A549 (cell line): ENCODE results near the gene NTRK2. TPM values are rescaled to one million over a fixed set of nuclear protein-coding genes. Genes with fewer than 3 reads are reported as not detected.

Experiments
- ATAC-seq, 2 experiments: fragments of 200-7000 bp in 1 of 2; fragments of >200 bp in 1 of 2; cut with Nextera tagmentation in 1 of 2; cut with Tn5 transposase in 1 of 2; 3 replicates each; pipeline versions ENCODE4 v1.8.0 to v1.9.1; 2018 to 2020; ENCODE audit warnings: mild to moderate bottlenecking in 1 of 2, moderate library complexity in 1 of 2
- CTCF ChIA-PET: fragments of 300-600 bp; sonication (Branson Sonifier 250); formaldehyde crosslinking; extraction: SDS; loops from one replicate; lab custom pipeline; 2021; ENCODE audit warnings: antibody characterized with exemption, inconsistent platforms; lab: Yijun Ruan, JAX
- POLR2A ChIA-PET: fragments of 350-600 bp; formaldehyde crosslinking; extraction: SDS; loops from one replicate; lab custom pipeline; 2021; ENCODE audit warnings: antibody characterized with exemption, inconsistent platforms; lab: Yijun Ruan, JAX
- DNase-seq, 2 experiments: peaks; one replicate each; pipeline versions ENCODE4 v3.0.0 to v3.0.0-alpha.2; 2011 to 2016; ENCODE audit warnings: low read depth in 1 of 2, low spot score in 1 of 2
- FAIRE-seq: peaks from 2 replicates; lab custom pipeline; 2011; peaks lifted over from hg19 to GRCh38; lab: Jason Lieb, UNC
- H3K27ac ChIP-seq, 2 experiments: fragments of >200 bp; sonication (Bioruptor Twin); formaldehyde crosslinking; 3 replicates each; pipeline ENCODE4 v1.5.1; 2016 to 2017
- H3K4me1 ChIP-seq: fragments of >200 bp; sonication (Bioruptor Twin); formaldehyde crosslinking; 3 replicates; pipeline ENCODE4 v1.6.1; 2016
- H3K4me2 ChIP-seq: fragments of >200 bp; sonication (Bioruptor Twin); formaldehyde crosslinking; 3 replicates; pipeline ENCODE4 v1.6.1; 2016
- H3K4me3 ChIP-seq: fragments of >200 bp; sonication (Bioruptor Twin); formaldehyde crosslinking; 3 replicates; pipeline ENCODE4 v1.5.1; 2016
- H3K9me3 ChIP-seq: fragments of >200 bp; sonication (Bioruptor Twin); formaldehyde crosslinking; 3 replicates; pipeline ENCODE4 v1.6.1; 2016
- CEBPB ChIP-seq, 2 experiments: fragments of >200 bp in 1 of 2; sonication (Bioruptor Twin) in 1 of 2; formaldehyde crosslinking in 1 of 2; IDR thresholded peaks; 2 replicates each; pipeline ENCODE4 v1.6.1; 2012 to 2016
- CHD2 ChIP-seq: fragments of 150-350 bp; IDR thresholded peaks from 2 replicates; pipeline ENCODE4 v1.6.1; 2014; ENCODE audit warnings: low read length; ENCODE audit not compliant: partially characterized antibody
- EHMT2 ChIP-seq: fragments of 200-600 bp; sonication (generic); IDR thresholded peaks from 2 replicates; pipeline ENCODE4 v1.6.1; 2016; ENCODE audit warnings: antibody characterized with exemption, low read depth, mild to moderate bottlenecking, moderate library complexity
- FOSL2 ChIP-seq, 2 experiments: fragments of 450-650 bp in 1 of 2; fragments of >200 bp in 1 of 2; sonication (Bioruptor Twin) in 1 of 2; formaldehyde crosslinking; IDR thresholded peaks; 2 replicates each; pipeline versions ENCODE4 v1.5.0 to v1.6.1; 2016 to 2020; ENCODE audit warnings: mild to moderate bottlenecking in 1 of 2, moderate library complexity in 1 of 2
- HOXB5 ChIP-seq: fragments of 250-450 bp; sonication (Bioruptor Pico); IDR thresholded peaks from 2 replicates; pipeline ENCODE4 v1.5.0; 2020; ENCODE audit warnings: mild to moderate bottlenecking, moderate library complexity
- MAFK ChIP-seq: fragments of 450-650 bp; IDR thresholded peaks from 2 replicates; pipeline ENCODE4 v1.6.1; 2014; ENCODE audit not compliant: partially characterized antibody
- MAZ ChIP-seq: fragments of 150-350 bp; IDR thresholded peaks from 2 replicates; pipeline ENCODE4 v1.6.1; 2014; ENCODE audit warnings: antibody characterized with exemption, low read depth, low read length, borderline replicate concordance
- NR3C1 ChIP-seq: fragments of >200 bp; sonication (Bioruptor Twin); formaldehyde crosslinking; IDR thresholded peaks from 3 replicates; pipeline ENCODE4 v1.6.1; 2017
- POLR2A ChIP-seq: IDR thresholded peaks from 2 replicates; pipeline ENCODE4 v1.6.1; 2012; ENCODE audit warnings: mild to moderate bottlenecking, low read length
- POLR2AphosphoS2 ChIP-seq: conservative IDR thresholded peaks from 2 replicates; pipeline ENCODE4 v1.6.1; 2012; ENCODE audit warnings: low read length, improper control_type of control experiment, inconsistent platforms
- RNF2 ChIP-seq: fragments of 200-600 bp; sonication (generic); IDR thresholded peaks from 2 replicates; pipeline ENCODE4 v1.6.1; 2016; ENCODE audit warnings: low read depth, mild to moderate bottlenecking, antibody characterized with exemption, moderate library complexity, borderline replicate concordance
- SMC3 ChIP-seq: fragments of >200 bp; sonication (Bioruptor Twin); formaldehyde crosslinking; IDR thresholded peaks from 3 replicates; pipeline ENCODE4 v1.6.1; 2018; ENCODE audit warnings: inconsistent platforms
- SREBF2 ChIP-seq: fragments of 450-650 bp; IDR thresholded peaks from 2 replicates; pipeline ENCODE4 v1.6.1; 2014; ENCODE audit warnings: mild to moderate bottlenecking, moderate library complexity
- TFCP2L1 ChIP-seq: fragments of 250-450 bp; sonication (Bioruptor Pico); IDR thresholded peaks from 2 replicates; pipeline ENCODE4 v1.5.0; 2021; ENCODE audit warnings: mild to moderate bottlenecking
- ZC3H11A ChIP-seq: fragments of 450-650 bp; IDR thresholded peaks from 2 replicates; pipeline ENCODE4 v1.6.1; 2014; ENCODE audit warnings: antibody characterized with exemption, mild to moderate bottlenecking
- polyA plus RNA-seq, 4 experiments: library from polyadenylated mRNA; depleted of rRNA in 3 of 4; stranded (reverse); fragments of >200 nt; fragmentation: RNase III in 1 of 4; extraction: RNeasy Plus Mini Kit Qiagen cat#74134 plus additional on column Dnase treatment in 1 of 4; gene quantifications; 2 replicates in 3 of 4; 3 replicates in 1 of 4; pipeline ENCODE4 v1.2.3, GENCODE V29; 2011 to 2017
- TF ChIP-seq, protein P1 (sequence below): fragments of 200-600 bp; sonication (generic); IDR thresholded peaks from 2 replicates; pipeline ENCODE4 v1.6.1; 2016; ENCODE audit warnings: antibody characterized with exemption, mild to moderate bottlenecking, moderate library complexity
- TF ChIP-seq, protein P2 (sequence below): IDR thresholded peaks from 2 replicates; pipeline ENCODE4 v1.6.1; 2012
- TF ChIP-seq, protein P3 (sequence below): fragments of 450-650 bp; IDR thresholded peaks from 2 replicates; pipeline ENCODE4 v1.6.1; 2014; ENCODE audit warnings: antibody characterized with exemption
- TF ChIP-seq, protein P4 (sequence below): IDR thresholded peaks from 2 replicates; pipeline ENCODE4 v1.6.1; 2012; ENCODE audit warnings: low read depth, borderline replicate concordance
- TF ChIP-seq, protein P5 (sequence below): fragments of >200 bp; sonication (Bioruptor Twin); formaldehyde crosslinking; IDR thresholded peaks from 2 replicates; pipeline ENCODE4 v1.6.1; 2016

The NTRK2 gene
- polyA plus RNA-seq, 2 of the 4 experiments (the other 2 are of a cell fraction), result 0.03 TPM

DNA sequence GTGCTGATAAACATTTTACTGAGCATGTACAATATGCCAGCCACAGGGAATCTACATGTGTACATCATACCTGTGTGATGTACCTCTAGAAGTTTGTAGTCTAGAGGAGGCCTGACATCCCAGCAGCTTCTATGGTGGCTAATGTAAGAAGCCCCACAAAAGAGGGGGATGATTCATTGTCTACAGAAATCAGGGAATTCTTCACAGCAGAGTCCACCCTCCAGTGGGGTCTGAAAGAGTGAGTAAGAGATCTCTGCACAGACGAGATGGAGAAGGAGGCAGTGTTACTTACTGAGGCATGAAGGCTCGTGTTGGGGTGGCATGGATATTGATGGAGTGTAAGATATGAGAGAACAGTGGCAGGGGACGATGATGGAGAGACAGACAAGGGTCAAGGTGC, 103.0 kb downstream of the NTRK2 start (continued):
- TF ChIP-seq, protein P1, sequence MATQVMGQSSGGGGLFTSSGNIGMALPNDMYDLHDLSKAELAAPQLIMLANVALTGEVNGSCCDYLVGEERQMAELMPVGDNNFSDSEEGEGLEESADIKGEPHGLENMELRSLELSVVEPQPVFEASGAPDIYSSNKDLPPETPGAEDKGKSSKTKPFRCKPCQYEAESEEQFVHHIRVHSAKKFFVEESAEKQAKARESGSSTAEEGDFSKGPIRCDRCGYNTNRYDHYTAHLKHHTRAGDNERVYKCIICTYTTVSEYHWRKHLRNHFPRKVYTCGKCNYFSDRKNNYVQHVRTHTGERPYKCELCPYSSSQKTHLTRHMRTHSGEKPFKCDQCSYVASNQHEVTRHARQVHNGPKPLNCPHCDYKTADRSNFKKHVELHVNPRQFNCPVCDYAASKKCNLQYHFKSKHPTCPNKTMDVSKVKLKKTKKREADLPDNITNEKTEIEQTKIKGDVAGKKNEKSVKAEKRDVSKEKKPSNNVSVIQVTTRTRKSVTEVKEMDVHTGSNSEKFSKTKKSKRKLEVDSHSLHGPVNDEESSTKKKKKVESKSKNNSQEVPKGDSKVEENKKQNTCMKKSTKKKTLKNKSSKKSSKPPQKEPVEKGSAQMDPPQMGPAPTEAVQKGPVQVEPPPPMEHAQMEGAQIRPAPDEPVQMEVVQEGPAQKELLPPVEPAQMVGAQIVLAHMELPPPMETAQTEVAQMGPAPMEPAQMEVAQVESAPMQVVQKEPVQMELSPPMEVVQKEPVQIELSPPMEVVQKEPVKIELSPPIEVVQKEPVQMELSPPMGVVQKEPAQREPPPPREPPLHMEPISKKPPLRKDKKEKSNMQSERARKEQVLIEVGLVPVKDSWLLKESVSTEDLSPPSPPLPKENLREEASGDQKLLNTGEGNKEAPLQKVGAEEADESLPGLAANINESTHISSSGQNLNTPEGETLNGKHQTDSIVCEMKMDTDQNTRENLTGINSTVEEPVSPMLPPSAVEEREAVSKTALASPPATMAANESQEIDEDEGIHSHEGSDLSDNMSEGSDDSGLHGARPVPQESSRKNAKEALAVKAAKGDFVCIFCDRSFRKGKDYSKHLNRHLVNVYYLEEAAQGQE, result no peak
- TF ChIP-seq MAZ (no peak), MAFK (no peak), POLR2A (no peak), TFCP2L1 (CRISPR knock-in tag) (no peak)
- TF ChIP-seq, protein P2, sequence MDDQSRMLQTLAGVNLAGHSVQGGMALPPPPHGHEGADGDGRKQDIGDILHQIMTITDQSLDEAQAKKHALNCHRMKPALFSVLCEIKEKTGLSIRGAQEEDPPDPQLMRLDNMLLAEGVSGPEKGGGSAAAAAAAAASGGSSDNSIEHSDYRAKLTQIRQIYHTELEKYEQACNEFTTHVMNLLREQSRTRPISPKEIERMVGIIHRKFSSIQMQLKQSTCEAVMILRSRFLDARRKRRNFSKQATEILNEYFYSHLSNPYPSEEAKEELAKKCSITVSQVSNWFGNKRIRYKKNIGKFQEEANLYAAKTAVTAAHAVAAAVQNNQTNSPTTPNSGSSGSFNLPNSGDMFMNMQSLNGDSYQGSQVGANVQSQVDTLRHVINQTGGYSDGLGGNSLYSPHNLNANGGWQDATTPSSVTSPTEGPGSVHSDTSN, result no peak
- TF ChIP-seq, protein P3, sequence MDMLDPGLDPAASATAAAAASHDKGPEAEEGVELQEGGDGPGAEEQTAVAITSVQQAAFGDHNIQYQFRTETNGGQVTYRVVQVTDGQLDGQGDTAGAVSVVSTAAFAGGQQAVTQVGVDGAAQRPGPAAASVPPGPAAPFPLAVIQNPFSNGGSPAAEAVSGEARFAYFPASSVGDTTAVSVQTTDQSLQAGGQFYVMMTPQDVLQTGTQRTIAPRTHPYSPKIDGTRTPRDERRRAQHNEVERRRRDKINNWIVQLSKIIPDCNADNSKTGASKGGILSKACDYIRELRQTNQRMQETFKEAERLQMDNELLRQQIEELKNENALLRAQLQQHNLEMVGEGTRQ, result no peak
- TF ChIP-seq, all 56 proteins: peak for 0

DNA sequence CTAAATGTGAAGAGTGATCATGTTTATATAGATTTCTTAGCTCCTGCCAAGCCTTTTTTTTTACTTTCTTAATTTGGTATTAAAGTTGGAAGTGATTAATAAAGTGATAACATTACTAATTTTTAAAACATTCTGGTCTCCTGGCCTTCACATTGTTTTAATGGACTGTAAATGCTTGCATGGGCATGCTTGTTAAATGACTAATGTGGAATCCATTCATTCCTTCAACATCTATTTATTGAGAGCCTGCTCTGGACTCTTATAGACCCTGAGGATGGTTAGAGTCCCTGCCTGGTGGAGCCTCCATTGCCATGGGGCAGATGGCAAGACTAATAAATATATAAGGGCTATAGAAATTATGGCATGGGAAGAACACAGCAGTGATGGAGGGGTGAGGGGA, 103.5 kb downstream of the NTRK2 start:
- Histone ChIP-seq H3K9me3 (no peaks in the 10 kb centered on the region), H3K4me3 (no peak overlapping the region), H3K27ac (no peak overlapping the region), H3K4me1 (no peaks in the 10 kb centered on the region), H3K4me2 (no peak overlapping the region)
- ChIA-PET CTCF (interaction anchor here (0.6 kb wide), 1 partner anchor 379 kb away, joined by 3 read pairs; no protein-coding TSS in a partner anchor), POLR2A (no interaction called here)
- DNase-seq (no peak), FAIRE-seq (no peak), ATAC-seq (no peak)
- TF ChIP-seq SREBF2, result no peak
- TF ChIP-seq RNF2, result no peak
- TF ChIP-seq, protein P4, sequence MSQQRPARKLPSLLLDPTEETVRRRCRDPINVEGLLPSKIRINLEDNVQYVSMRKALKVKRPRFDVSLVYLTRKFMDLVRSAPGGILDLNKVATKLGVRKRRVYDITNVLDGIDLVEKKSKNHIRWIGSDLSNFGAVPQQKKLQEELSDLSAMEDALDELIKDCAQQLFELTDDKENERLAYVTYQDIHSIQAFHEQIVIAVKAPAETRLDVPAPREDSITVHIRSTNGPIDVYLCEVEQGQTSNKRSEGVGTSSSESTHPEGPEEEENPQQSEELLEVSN, result no peak
- TF ChIP-seq, protein P5, sequence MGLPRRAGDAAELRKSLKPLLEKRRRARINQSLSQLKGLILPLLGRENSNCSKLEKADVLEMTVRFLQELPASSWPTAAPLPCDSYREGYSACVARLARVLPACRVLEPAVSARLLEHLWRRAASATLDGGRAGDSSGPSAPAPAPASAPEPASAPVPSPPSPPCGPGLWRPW, result no peak
- TF ChIP-seq NR3C1, result no peak
- TF ChIP-seq HOXB5 (CRISPR knock-in tag), result no peak
- no peak for TF ChIP-seq ZC3H11A
- TF ChIP-seq CHD2, result no peak
- no peak for TF ChIP-seq POLR2A
- no peak for TF ChIP-seq SMC3
- TF ChIP-seq CEBPB (IDR thresholded peaks at IDR 0.05), result no peak
- no peak for TF ChIP-seq POLR2AphosphoS2
- TF ChIP-seq, protein P1, result no peak
- no peak for TF ChIP-seq EHMT2
- no peak for TF ChIP-seq FOSL2 (IDR thresholded peaks at IDR 0.05)
- no peak for TF ChIP-seq FOSL2 (CRISPR knock-in tag; IDR thresholded peaks at IDR 0.05)
- TF ChIP-seq, all 56 proteins: peak for 0
